Epithelial cell of esophagus (primary cell): ENCODE data around the gene CADM4.

ENCODE experiments used
- DNase-seq: peaks from one replicate; pipeline ENCODE4 v3.0.0; 2010; ENCODE audit warnings: low read depth
- H3K4me3 ChIP-seq: 2 replicates; pipeline ENCODE4 v1.5.1; 2011; ENCODE audit warnings: mild to moderate bottlenecking, low read length, control low read depth
- TF ChIP-seq, protein P1 (sequence below): IDR thresholded peaks from 2 replicates; pipeline ENCODE4 v1.5.1; 2011; ENCODE audit warnings: low read depth, mild to moderate bottlenecking, low read length, control low read depth, inconsistent platforms; ENCODE audit not compliant: insufficient read depth; ENCODE audit errors: missing control alignments

Gene CADM4

GRCh38 chr19:43681821-43682220 lies 42.2 kb upstream of the CADM4 start:
- no peak for DNase-seq
- TF ChIP-seq, protein P1, sequence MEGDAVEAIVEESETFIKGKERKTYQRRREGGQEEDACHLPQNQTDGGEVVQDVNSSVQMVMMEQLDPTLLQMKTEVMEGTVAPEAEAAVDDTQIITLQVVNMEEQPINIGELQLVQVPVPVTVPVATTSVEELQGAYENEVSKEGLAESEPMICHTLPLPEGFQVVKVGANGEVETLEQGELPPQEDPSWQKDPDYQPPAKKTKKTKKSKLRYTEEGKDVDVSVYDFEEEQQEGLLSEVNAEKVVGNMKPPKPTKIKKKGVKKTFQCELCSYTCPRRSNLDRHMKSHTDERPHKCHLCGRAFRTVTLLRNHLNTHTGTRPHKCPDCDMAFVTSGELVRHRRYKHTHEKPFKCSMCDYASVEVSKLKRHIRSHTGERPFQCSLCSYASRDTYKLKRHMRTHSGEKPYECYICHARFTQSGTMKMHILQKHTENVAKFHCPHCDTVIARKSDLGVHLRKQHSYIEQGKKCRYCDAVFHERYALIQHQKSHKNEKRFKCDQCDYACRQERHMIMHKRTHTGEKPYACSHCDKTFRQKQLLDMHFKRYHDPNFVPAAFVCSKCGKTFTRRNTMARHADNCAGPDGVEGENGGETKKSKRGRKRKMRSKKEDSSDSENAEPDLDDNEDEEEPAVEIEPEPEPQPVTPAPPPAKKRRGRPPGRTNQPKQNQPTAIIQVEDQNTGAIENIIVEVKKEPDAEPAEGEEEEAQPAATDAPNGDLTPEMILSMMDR = no peak
- no peak overlapping the region for H3K4me3 ChIP-seq

- peak; percentile 41 for DNase-seq
- no peak overlapping the region for H3K4me3 ChIP-seq
- TF ChIP-seq, protein P1 = no peak
Measured at GRCh38 chr19:43678512-43679261, 39.0 kb upstream of the CADM4 start.

- no peak overlapping the region for H3K4me3 ChIP-seq
- no peak for DNase-seq
- TF ChIP-seq, protein P1 = no peak
Measured at GRCh38 chr19:43675906-43676305, 36.3 kb upstream of the CADM4 start.

- DNase-seq = peak; percentile 100
- TF ChIP-seq, protein P1 = no peak
- peak overlapping the region; percentile 15 for H3K4me3 ChIP-seq
Measured at GRCh38 chr19:43675269-43675879, 35.7 kb upstream of the CADM4 start.

DNA sequence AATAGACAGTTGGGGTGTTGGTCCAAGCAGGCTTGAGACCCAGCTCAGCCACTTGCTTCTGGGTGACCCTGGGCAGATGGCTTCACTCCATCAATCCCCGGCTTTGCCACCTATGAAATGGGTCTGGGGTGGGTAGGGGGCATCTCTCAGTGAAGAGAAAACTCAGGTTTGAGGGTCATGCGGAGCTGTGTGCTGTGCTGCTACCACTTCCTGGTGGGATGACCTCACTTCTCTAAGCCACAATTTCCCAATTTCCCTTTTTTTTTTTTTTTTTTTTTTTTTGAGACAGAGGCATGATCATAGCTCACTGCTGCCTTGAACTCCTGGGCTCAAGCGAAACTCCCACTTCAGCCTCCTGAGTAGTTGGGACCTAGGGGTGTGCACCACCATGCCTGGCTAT lies 34.9 kb upstream of the CADM4 start:
- DNase-seq = peak; percentile 67
- H3K4me3 ChIP-seq = no peak overlapping the region
- TF ChIP-seq, protein P1 = no peak

DNA sequence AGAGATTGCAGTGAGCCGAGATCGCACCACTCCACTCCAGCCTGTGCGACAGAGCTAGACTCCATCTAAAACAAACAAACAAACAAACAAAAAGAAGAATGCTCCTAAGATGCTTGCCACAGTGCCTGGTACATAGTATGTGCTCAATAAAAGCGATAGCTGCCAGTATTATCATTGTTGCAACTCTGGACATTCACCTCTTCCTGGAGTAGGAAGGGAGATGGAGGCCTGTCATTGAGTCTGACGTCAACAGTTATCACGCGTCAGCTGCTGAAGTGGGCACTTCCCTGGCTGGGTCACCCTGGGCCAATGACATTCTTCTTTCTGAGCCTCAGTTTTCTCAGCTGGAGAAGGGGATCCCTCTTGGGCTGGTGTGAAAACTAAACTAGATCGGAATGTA lies 34.5 kb upstream of the CADM4 start:
- no peak overlapping the region for H3K4me3 ChIP-seq
- no peak for DNase-seq
- TF ChIP-seq, protein P1 = no peak

DNA sequence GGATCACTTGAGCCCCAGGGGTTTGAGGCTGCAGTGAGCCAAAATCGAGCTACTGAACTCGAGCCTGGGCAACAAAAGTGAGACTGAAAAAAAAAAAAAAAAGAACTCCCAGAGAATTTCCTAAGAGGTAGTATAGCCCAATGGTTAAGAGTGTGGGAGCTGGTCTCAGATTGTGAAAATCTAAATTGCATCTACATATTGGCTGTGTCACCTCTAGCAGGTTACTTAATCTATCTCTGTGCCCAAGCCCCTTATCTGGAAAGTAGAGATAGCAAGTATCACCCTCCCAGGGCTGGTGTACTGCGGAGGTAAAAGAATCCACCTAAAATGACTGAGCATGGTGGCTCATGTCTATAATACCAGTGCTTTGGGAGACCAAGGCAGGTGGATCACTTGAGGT lies 34.0 kb upstream of the CADM4 start:
- H3K4me3 ChIP-seq = no peak overlapping the region
- TF ChIP-seq, protein P1 = no peak
- no peak for DNase-seq
